Measurements from ENCODE around the gene SLC38A10.

The SLC38A10 gene

GRCh38 chr17:81200695-81201580 lies 94.2 kb downstream of the SLC38A10 start:
- no peaks in the 10 kb centered on the region for H3F3A ChIP-seq (ENCODE audit: insufficient read depth, low read length)
- no peak overlapping the region for H2AFZ ChIP-seq (ENCODE audit: low read length)
- H3K4me2 ChIP-seq (ENCODE audit: low read length), result no peak overlapping the region
- H3K27ac ChIP-seq (ENCODE audit: low read depth, low read length, poor library complexity, severe bottlenecking), result no peak overlapping the region
- no peaks in the 10 kb centered on the region for H3K79me2 ChIP-seq (ENCODE audit: insufficient read depth, low read length)
- H3K9ac ChIP-seq (ENCODE audit: low read length), result no peak overlapping the region
- H4K20me1 ChIP-seq (ENCODE audit: insufficient read depth, low read length), result no peaks in the 10 kb centered on the region
- H3K9me3 ChIP-seq (ENCODE audit: low read length), result no peaks in the 10 kb centered on the region
- peak; percentile 54 for TF ChIP-seq CTCF (IDR thresholded peaks at IDR 0.05; ENCODE audit: low read length)
- TF ChIP-seq EZH2 (IDR thresholded peaks at IDR 0.05; ENCODE audit: borderline replicate concordance, low read length), result no peak
- H3K27me3 ChIP-seq (ENCODE audit: insufficient read depth, low read length), result no peaks in the 10 kb centered on the region
- no peak overlapping the region for H3K4me3 ChIP-seq (ENCODE audit: low read depth, low read length, poor library complexity, severe bottlenecking)
- no peaks in the 10 kb centered on the region for H3K9me2 ChIP-seq (ENCODE audit: low read depth, low read length)
- peaks cover 6% of the 10 kb centered on the region for H3K4me1 ChIP-seq (ENCODE audit: insufficient read depth, low read length, severe bottlenecking)
- peaks cover 3% of the 10 kb centered on the region; the same call in 1 of the 2 replicates for H3K36me3 ChIP-seq (ENCODE audit: insufficient read depth, low read length)

GRCh38 chr17:81200201-81200600 lies 94.9 kb downstream of the SLC38A10 start:
- peaks cover 3% of the 10 kb centered on the region; the same call in 1 of the 2 replicates for H3K36me3 ChIP-seq (ENCODE audit: insufficient read depth, low read length)

GRCh38 chr17:81199482-81199830 lies 95.7 kb downstream of the SLC38A10 start:
- Histone ChIP-seq H3K9me2 (ENCODE audit: low read depth, low read length) (no peaks in the 10 kb centered on the region), H3K27ac (ENCODE audit: low read depth, low read length, poor library complexity, severe bottlenecking) (no peak overlapping the region), H3K79me2 (ENCODE audit: insufficient read depth, low read length) (no peaks in the 10 kb centered on the region), H3K4me2 (ENCODE audit: low read length) (no peak overlapping the region), H3K4me1 (ENCODE audit: insufficient read depth, low read length, severe bottlenecking) (peaks cover 6% of the 10 kb centered on the region), H3K36me3 (ENCODE audit: insufficient read depth, low read length) (peaks cover 3% of the 10 kb centered on the region; the same call in 1 of the 2 replicates), H3K9me3 (ENCODE audit: low read length) (no peaks in the 10 kb centered on the region), H3K4me3 (ENCODE audit: low read depth, low read length, poor library complexity, severe bottlenecking) (no peak overlapping the region), H2AFZ (ENCODE audit: low read length) (no peak overlapping the region), H3K9ac (ENCODE audit: low read length) (no peak overlapping the region), H3K27me3 (ENCODE audit: insufficient read depth, low read length) (no peaks in the 10 kb centered on the region), H3F3A (ENCODE audit: insufficient read depth, low read length) (no peaks in the 10 kb centered on the region), H4K20me1 (ENCODE audit: insufficient read depth, low read length) (no peaks in the 10 kb centered on the region)
- TF ChIP-seq CTCF (IDR thresholded peaks at IDR 0.05; ENCODE audit: low read length) (no peak), EZH2 (IDR thresholded peaks at IDR 0.05; ENCODE audit: borderline replicate concordance, low read length) (no peak)

More at GRCh38 chr17:81200201-81200600, 94.9 kb downstream of the SLC38A10 start:
- no peak overlapping the region for H3K27ac ChIP-seq (ENCODE audit: low read depth, low read length, poor library complexity, severe bottlenecking)
- H3K9ac ChIP-seq (ENCODE audit: low read length), result no peak overlapping the region
- no peaks in the 10 kb centered on the region for H3K27me3 ChIP-seq (ENCODE audit: insufficient read depth, low read length)
- H3K9me3 ChIP-seq (ENCODE audit: low read length), result no peaks in the 10 kb centered on the region
- no peaks in the 10 kb centered on the region for H4K20me1 ChIP-seq (ENCODE audit: insufficient read depth, low read length)
- H3K4me2 ChIP-seq (ENCODE audit: low read length), result no peak overlapping the region
- H3K79me2 ChIP-seq (ENCODE audit: insufficient read depth, low read length), result no peaks in the 10 kb centered on the region
- no peaks in the 10 kb centered on the region for H3F3A ChIP-seq (ENCODE audit: insufficient read depth, low read length)
- no peak overlapping the region for H3K4me3 ChIP-seq (ENCODE audit: low read depth, low read length, poor library complexity, severe bottlenecking)
- H3K4me1 ChIP-seq (ENCODE audit: insufficient read depth, low read length, severe bottlenecking), result peaks cover 6% of the 10 kb centered on the region
- no peaks in the 10 kb centered on the region for H3K9me2 ChIP-seq (ENCODE audit: low read depth, low read length)
- no peak overlapping the region for H2AFZ ChIP-seq (ENCODE audit: low read length)
- TF ChIP-seq EZH2 (IDR thresholded peaks at IDR 0.05; ENCODE audit: borderline replicate concordance, low read length) (no peak), CTCF (IDR thresholded peaks at IDR 0.05; ENCODE audit: low read length) (no peak)

Measured in OCI-LY1 (cell line).